Fibroblast of peridontal ligament (primary cell): Measurements from ENCODE around the gene PARD3B.

Experiments
- DNase-seq: peaks from one replicate; pipeline ENCODE4 v3.0.0-alpha.2; 2010; ENCODE audit errors: extremely low read depth

The PARD3B gene

DNA sequence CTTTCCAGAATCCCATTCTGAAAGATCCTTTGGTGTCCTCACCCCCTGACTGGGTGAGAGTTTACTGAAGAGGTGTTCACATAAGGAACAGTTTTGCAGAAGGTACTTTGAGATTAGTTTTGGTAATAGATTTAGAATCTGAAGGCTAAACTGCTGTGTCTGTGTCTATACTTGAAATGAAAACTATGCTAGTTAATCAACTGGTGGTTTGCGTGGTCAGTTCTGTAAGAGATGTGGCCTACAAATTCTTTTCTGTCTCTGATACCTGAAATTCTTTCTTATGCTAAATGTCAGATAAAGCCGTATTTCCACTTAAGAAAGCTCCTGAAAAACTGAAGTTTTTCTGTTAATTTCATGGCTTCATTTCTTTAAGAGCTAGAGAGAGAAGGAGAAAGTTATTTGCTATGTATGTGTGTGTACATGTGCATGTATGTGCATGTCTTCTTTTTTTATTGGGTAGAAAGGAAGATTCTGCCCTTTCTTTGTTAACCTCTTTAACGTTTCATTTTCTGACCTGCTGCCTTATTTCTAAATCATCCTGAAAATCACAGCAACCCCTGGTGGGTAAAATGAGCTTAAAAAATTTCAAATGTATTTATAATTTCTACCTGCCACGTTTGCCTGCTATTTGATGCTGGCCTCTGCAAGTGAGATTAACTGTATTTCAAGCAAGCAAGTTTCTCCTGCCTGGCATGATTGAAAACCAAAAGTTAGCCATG lies 585.0 kb downstream of the PARD3B start:
- DNase-seq: peak; percentile 8

DNA sequence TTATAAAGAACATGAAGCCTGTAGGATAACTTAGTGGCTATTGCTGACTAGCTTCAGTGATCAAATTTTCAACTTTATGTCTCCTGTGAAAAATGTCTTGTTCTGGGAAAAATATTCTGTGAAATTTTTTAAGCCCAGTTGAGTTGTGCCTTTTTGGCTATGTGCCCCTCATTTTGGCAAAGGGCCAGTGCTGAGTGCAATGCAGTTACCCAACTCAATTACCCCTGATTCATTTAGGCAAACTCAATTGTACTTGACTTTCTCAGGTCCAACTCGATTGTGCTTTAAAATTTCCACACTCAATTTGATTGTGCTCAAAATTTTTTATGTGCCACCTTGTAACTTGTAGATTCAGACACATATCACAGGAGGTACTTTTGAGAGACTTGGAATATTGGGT lies 588.3 kb downstream of the PARD3B start:
- peak; percentile 42 for DNase-seq

DNA sequence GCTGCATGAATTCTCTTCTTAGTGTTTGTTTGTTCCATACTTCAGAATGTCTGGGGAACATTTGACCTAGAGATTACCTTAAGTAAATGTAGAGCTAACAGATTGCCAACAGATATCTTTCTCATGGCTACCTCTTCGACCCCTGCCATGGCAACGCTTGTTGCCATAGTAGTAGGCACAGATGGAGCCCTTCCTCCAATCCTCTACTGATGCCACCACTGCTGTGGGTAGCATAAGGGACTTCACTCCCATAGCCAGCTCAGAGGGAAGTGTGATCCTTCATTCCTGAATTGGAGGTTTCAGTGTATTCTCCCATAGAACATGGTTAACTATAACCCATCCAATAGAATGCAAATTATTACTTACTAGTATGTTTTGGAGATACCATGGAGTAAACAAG lies 593.5 kb downstream of the PARD3B start:
- no peak for DNase-seq

DNA sequence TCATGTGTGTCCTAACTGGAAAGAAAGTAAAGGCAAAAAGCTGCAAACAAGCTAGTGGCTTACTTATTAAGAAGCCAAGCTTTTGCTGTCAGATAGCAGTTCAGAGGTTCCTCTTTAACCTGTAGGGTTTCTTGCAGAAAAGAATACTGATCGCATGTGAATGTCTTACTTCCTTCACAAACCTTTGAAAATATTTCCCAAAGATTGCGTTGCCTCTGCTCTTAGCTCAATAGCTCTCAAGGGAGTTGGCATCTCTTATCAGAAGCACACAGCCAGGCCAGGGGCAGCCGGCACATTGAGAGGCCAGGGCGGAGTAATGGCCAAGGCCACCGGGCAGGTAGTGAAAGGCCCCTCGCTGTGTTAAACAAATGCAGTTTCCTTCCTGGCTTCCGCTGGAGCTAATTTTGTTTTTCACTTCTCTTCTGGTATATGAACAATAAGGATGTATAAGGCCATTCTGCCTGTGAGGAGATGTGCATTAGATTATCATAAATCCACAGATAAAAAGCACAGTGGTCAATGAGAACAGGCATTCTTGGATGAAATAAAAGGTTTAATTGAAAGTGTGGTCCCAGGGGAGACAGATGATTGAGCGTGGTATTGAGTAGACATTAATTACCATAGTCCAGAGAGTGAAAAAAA lies 594.7 kb downstream of the PARD3B start:
- no peak for DNase-seq

DNA sequence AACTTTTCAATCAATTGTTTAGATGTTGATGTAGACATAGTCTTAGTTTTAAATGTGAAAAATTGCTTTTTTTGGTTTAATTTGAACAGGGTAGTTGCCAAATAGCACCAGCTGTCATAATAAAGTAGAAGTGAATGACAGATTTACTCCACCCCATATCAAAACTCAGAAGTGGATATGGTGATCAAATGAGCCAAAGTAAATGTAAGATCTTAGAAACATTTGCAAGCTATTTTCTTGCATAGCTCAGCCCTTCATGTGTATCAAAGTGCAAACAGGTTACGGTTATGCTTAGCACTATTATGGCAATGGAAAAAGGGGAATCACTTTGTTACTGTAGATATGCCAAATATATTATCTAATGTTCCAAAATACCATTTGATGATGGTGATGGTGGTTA lies 596.1 kb downstream of the PARD3B start:
- no peak for DNase-seq

DNA sequence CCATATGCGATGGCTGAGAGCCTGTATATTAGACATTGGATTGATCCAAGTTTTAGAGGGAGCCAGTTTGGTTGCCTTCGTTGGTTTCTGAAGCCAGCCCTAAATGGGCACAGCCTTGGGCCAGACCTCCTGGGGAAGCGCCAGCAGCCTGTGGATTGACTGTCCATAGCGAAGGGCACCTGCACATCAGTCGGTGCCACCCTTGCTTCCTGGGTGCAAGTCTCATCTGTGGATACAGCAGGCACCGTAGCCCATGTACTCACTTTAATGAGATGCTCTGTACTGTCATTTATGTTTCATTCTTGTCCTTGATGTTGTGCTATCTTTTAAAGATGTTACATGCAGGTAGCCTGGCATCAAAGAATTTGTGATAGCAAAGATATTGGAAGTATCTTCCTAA lies 600.6 kb downstream of the PARD3B start:
- no peak for DNase-seq

DNA sequence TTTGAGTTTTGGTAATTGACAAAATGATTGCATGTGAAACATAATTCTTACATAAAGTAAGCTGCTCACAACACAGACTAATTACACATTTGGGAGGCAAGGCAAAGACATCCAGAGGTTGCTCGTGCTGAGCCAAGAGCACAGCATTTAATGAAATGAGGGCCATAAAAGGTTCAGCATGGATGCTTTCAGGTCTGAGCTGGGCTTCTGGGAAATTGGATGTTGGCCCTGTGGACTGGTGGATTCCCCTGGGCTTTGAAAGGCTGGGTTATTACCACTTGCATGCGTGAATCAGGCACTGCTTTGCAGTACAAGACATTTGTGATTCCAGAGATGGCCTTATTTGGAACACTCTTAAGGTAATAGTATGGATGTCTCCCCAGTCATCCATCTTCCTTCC lies 603.5 kb downstream of the PARD3B start:
- peak; percentile 63 for DNase-seq

DNA sequence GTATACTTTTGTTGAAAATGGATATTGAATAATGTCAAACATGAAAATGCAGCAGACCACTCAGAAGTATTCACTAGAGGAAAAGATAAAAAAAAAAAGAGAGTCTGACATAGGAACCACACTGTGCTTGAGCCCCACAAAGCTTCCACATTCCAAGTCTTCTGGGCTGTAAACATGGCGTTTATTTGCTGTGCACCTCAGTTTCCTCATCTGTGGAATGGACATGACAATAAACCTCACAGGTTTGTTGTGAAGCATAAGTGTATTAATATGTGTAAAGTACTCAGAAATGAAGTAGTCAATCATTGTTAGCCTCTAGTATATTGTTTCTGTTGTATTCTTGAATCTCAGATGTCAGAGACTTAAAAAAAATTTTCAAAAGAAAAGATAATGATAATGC lies 611.2 kb downstream of the PARD3B start:
- no peak for DNase-seq

DNA sequence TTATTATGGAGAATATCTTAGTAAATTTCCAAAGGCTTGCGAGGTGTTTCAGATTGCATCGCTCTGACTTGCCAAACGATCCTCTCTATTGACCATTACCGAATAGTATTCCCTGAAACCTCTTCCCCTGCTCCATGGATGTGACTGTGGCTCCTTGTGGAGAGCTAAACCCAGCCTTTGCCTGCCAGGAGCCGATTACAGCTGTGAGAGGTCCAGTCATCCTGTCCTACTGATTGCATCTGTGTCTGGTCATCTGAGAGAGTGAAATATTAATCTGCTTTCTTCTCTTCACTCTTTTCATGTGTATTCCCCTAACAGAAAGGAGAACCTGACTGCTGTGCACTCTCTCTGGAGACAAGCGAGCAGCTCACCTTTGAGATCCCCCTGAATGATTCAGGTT lies 613.1 kb downstream of the PARD3B start:
- DNase-seq: no peak

DNA sequence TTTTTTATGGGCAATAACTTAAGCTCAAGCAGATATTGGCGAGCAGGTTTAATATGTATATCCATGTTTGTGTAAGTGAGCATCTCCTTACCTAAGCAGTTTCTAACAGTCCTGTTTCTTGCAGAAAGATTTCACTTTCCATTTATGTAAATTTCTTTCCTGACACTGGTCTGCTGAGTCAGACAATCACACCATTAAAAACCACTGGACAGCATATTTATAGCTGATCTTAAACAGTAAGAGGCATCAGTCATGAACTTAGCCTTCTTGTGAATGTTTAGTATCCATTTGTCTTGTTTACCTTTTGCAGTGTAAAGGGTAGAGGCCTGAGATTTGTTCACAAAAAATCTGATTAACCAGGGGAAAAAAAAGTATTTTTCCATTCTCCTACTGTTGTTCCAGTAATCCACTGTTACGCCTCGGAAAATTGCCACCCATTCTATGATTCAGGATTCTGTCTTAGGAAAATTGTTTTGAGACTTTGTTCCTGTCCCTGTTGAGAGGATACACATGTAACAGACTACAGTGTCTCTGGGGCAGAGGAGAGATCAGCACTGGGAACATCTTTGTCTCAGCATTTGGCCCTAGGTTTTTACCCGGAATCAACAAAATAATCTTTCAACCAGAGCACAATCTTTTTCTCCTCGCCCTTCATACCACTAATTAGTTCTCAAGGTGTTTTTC lies 616.0 kb downstream of the PARD3B start:
- DNase-seq: peak; percentile 28

DNA sequence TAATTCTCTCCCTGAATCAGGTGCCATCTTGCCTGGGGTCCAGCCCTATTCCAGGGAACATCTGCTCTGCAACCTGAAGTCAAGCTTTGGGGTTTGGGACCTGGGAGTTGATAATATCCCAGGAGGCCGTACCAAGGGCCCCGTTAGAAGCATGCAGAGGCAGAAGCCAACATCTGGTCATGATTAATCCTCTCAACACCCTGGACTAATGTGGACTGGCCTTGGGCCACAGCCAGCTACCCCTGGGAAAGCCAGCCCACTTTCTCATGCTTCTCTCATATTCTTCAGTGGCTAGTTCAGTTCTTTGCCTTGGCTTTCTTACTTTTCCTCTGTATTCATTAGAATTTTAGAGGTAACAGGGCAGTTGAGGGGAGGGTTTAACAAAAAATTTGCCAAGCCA lies 621.5 kb downstream of the PARD3B start:
- DNase-seq: no peak

DNA sequence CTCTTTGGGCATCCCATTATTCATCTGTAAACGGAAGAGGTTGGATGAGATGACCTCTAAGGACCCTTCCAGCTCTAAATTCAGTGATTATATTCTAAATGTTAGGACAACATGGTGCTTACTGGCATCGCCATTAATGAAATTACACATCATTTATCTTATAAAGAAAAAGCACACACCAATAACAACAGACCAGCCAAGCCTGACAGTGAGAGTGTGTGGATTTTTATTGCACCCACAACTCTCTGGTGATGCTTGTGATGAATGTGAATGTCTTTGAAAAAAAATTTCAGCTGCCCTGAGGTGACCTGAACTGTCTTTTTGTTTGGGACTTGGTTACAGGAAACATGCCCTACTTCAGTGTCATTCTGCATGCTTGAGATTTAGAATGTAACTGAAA lies 623.7 kb downstream of the PARD3B start:
- no peak for DNase-seq

DNA sequence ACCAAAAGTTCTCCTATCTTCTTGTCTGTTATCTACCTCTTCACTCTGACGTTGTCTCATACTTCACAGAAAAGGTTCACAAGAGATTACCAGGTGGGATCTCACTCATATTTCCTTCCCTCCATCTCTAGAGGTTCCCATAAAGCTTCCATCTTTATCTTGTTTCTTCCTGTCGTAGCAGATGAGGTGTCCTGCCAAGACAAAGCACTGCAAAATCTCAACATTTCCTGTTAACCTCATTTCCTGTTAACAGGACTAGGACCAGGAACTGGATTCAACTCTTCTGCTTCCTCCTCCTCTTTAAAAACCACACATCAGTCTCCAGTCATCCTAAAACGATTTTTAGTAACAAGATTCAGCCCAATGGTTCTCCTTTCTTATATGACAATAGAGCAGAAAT lies 624.2 kb downstream of the PARD3B start:
- DNase-seq: no peak

DNA sequence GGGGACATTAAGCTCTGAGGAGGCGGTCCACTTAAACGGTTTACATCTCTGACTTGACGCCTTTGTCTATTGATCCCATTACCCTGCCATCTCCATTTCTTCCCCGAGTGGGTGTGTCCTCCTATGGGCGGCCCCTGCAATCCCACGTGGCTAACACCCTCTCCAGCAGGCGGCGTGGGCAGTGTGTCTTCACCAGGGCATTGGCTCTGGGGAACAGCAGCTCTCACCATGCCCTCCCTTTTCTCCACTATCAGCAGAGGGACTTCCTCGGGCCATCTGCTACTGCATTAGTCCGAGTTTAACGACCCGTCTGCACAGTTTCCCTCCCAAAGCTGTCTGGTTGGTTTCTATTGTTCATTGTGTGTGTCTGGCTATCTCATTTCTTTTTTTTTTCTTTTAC lies 625.1 kb downstream of the PARD3B start:
- no peak for DNase-seq

DNA sequence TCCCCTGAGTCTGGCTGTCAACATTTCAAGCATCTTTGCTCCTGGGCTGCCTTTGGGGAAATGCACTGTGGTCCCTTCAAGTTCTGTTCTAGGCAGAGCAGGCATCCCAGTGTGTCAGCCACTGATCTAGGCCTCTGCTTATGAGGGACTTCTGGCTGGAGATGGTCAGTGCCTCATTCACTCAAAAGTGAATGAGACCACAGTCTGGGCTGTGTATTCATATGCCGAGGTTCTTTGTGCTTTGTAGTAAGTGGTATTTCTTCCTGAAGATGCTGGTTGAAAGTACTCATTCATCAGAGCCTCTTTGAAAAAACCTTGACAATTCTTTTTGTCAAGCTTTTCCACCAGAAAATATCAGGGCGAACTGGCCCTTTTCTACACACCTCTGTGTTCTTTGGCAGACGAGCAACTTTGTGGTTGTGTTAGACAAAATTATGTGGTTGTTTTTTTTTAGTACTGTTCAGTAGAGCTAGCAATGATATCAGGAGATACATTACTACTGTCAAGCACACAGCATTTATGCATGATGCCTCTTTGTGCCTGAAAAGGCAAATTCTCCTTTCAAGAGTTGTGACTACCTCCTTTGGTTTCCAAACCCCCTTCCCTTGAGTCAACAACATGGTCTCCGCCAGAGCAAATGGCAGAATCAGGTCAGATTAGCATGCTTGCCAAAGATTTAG lies 626.1 kb downstream of the PARD3B start:
- DNase-seq: no peak

DNA sequence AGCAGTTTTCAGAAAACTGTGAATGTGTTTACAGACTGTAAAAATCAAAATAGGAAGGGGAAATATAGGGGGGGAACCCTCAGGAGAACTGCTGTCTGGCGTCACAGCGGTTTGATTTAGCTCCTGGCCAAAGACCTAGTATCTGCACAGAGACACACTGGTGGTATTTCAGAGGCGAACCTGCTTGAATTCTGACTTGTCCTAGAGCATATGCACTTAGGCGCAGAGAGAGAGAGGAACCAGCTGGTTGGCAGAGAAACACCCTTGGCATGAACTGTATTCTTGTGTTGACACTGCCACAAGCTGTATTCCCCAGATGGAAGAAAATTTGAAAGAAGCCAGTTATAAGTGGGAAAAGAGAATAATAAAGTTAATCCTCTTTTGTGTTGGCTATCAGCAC lies 630.6 kb downstream of the PARD3B start:
- no peak for DNase-seq

DNA sequence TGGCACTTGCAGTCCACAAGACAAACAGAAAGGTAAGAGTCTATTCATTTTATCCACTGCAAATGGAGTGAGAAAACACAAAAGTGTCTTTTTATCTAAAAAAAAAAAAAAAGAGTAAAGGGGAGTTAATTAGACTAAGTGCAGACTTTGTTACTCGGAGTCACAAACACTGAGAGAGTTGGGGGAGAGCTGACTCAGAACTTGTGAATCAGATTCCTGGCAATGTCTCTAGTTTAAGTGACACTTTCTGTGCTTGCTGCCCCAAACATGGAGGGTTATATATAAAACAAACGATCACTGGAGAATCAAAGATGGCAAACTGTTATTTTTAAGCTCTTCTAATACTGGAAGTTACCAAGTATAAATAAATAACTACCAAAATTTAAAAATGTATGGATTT lies 631.3 kb downstream of the PARD3B start:
- no peak for DNase-seq

DNA sequence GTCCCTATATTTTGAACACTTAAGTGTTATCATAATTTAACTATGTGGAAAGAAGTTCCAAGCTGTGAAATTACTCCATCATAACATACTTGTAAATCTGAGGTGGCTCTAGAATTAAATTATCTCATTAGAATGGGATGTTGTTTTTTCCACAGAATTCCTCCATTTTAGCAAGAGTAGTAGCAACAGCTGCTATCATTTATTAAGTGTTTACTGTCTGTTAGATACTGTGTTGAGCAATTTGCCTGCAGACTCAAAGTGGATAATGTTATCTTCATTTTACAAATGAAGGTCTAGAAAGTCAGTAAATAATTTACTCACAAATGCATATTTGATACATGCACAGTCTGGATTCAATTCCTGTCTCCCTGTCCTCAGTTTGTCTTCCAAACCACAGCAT lies 632.3 kb downstream of the PARD3B start:
- DNase-seq: no peak

DNA sequence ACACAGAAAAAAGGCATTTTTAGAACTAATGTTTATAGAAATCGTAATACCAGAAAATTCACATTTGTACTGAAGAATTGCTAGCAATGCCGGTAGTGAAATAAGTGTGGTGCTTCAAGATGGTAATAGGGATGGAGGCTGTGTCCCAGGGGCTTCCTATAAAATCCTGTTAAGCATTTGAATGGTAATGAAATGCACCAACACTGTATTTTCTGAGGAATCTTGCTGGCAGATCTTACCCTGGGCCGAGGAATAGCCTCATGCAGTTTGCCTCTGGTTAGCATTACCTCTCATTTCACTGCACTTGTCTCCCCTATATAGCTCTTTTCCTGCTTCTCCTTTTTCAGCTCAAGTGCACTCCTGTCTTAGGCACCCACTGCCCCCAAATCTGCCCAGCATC lies 635.5 kb downstream of the PARD3B start:
- DNase-seq: no peak

DNA sequence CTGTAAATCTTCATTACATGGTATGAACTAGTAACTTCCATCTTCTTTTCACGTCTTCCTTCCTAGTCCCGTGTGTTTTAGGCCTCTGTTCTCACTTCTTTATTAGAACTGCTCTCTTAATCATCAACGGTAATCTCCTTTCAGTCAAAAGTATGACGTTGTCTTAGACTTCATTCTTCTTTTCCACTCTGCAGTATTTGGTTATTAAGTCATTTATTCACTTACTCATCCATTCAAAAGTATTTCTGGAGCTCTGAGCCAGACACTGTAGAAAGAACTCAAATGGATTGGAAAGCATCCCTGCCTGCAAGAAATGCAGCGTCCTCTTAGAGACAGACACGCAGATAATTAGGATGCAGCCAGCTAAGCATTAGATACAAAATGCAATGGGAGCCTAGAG lies 642.5 kb downstream of the PARD3B start:
- DNase-seq: no peak

DNA sequence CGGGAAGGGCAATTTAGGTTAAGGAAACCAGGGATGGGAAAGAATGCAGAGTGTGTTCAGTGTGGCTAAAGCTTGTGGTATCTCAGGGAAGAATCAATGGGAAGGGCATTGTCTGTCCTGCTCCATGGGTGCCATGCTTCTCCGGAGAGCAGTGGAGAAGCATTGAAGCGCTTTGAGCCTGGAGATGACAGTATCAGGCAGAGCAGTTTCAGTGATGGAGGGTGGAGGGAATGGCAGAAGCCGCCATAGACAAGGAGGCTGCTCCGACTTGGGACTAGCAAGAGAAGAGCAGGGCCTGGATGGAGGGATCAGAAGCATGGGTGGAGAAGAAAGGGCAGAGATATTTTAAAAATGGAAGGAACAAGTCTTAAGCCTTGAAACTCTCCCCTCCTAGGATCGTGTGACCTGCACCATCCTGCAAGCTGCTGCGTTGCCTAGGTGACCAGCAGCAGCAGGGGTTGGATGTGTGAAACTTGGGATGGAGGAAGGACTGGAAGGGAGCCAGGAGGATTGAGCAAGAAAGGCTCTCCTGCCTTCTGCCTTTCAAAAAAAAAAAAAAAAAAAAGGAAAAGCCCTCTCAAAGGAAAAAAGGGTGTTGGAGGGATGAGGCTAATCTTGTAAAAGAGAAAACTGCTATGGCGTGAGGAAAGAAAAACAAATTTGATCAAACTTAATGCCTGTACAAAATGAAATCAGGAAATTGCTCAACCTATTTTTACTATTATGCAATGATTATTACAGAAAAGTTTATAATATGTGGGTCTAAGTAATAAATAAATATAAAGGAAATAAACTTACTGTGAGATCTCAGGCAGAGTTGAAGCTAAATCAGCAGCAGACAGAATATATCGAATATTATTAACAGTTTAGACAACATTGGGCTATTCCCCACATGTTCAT lies 643.2 kb downstream of the PARD3B start:
- peak; percentile 67 for DNase-seq

DNA sequence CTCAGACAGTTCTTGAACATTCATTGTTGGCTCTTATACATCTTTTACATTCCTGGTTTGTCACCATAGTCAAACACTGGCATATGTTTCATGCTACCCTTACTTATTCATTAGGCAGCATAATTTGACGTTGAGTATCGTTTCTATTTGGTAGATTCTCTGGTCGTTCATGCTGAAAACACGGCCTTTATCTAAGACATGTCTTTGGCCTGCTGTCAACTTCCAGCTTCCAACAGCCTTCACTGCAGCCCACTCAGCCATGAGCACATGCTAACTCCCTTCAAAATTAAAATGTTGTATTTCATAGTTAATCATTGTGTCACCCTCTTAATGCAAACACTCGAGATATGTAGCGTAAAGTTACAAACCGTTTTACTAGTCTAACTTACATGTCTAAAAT lies 644.0 kb downstream of the PARD3B start:
- no peak for DNase-seq
